HG02763 (cell line): ENCODE results near the gene INAVA.
"Not testable (repeated sequence)": the region's sequence is repeated elsewhere in the genome, so short reads cannot be mapped to it uniquely, and the experiment has no call there.

ENCODE experiments used
- ATAC-seq: cut with Tn5 transposase; IDR thresholded peaks from one replicate; pipeline ENCODE4 v1.9.1; 2021; ENCODE audit warnings: mild to moderate bottlenecking, moderate library complexity; ENCODE audit not compliant: unreplicated experiment

Gene INAVA

DNA sequence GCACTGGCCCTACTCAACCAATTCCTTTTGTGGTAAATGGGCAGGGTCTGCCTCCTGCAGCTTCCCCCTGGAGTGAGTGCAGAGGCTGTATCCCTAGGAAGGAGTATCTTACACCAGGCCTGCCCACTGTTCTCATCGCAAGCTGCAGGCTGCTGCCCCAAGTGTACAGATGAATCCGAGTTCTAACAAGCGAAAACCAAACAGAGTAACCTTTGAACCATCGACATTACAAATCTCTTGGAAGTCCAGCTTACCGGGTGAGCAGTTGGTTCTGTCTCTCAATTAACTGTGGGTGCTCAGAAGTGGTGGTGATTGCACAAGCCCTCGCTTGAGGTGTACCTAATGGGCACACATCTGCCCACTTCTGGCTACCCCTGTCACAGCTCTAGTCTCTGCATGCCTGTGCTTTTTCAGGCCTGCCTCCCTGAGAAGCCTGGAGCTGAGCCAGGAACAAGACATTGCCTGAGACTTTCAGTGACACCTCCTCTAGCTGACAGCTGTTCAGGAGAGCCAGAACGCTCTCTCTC, 22.7 kb downstream of the INAVA start:
- ATAC-seq, result no peak

GRCh38 chr1:200918006-200918405, 23.3 kb downstream of the INAVA start:
- no peak for ATAC-seq

GRCh38 chr1:200919386-200919785, 24.7 kb downstream of the INAVA start:
- no peak for ATAC-seq

- no peak for ATAC-seq
Measured at GRCh38 chr1:200921571-200922110, 26.9 kb downstream of the INAVA start.

GRCh38 chr1:200922406-200922805, 27.7 kb downstream of the INAVA start:
- ATAC-seq, result no peak

- no peak for ATAC-seq
Measured at GRCh38 chr1:200923601-200924000, 28.9 kb downstream of the INAVA start.

- no peak for ATAC-seq
Measured at GRCh38 chr1:200925831-200926230, 31.1 kb downstream of the INAVA start.

DNA sequence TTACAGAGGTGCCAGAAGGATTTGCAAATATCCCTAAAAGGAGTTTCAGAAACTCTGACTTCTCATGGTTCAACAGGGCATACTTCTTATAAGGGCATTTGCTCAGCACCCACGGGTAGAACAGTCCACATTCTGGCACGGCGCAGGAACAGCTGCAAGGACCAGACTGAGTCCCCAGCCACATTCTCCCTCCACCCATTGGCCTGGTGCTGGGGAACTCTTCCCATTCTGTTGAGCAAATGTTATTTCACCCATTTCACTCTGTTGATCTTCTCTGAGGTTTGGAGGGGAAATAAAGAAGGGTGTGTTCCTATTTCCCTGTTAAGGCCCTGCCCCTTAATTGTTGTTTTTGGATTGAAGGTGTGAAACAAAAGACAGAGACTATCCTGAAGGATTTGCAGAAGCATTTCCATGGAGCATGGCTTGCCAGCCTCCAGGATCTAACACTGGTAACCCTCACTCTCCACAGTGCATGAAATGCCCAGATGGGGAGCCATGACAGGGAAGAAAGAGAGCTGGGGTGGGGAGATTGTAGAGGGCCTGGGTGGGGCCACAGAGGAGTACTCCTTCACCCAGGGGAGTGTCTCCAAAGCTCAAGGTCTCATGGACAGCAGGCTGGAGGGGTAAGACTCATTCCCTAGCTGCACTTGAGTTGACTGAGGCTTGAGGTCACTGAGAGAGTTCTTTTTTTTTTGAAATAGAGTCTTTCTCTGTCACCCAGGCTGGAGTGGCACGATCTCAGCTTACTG, 35.0 kb downstream of the INAVA start:
- no peak for ATAC-seq

DNA sequence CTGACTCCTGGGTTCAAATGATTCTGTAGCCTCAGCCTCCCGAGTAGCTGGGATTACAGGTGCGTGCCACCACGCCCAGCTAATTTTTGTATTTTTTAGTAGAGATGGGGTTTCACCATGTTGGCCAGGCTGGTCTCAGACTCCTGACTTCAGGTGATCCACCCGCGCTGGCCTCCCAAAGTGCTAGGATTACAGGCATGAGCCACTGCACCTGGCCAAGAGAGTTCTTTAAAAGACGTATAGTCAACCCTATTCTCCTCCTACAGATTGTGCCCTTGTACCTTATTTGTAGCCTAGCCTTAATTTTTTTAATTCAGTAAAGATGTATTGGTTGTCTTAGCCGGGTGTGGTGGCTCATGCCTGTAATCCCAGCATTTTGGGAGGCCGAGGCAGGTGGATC, 35.6 kb downstream of the INAVA start:
- not testable (repeated sequence) for ATAC-seq

DNA sequence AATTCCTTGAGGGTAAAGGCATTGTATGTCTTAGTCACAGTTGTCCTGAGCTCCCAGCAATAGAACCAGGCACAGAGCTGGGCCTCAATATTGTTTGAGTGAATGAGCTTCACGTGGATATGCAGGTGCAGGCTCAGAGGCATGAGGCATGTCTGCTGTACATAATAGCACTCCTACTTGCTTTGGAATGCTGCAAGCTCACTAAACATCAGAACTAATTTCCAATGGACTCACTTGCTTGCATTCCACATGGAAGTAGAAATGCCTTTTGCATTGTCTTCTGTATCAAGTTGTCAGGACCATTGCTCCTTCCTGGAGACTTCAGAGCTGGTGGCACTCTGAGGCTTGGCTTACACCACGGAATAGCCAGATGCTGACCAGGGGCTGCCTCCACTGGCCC, 37.1 kb downstream of the INAVA start:
- ATAC-seq, result no peak

DNA sequence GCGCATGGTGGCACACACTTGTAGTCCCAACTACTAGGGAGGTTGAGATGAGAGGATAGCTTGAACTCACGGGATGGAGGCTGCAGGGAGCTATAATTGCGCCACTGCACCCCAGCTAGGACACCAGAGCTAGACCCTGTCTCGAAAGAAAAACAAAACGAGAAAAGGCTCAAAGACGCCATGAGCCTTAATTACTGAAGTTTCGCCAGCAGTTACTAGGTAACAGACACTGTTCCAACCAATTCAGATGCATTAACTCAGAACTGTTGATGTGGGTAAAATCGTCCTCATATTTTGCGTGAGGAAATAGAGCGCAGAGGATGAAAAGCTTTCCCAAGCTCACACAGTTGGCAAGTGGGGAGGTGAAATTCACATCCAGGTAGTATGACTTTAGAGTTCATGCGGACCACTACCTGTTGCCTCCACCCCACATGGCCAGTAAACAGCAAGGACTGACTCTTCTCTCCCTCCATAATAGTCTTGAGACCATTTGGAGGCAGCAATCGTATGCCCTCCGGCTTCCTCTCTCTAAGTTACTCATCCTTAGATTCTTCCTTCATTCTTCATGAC, 40.1 kb downstream of the INAVA start:
- ATAC-seq, result no peak

DNA sequence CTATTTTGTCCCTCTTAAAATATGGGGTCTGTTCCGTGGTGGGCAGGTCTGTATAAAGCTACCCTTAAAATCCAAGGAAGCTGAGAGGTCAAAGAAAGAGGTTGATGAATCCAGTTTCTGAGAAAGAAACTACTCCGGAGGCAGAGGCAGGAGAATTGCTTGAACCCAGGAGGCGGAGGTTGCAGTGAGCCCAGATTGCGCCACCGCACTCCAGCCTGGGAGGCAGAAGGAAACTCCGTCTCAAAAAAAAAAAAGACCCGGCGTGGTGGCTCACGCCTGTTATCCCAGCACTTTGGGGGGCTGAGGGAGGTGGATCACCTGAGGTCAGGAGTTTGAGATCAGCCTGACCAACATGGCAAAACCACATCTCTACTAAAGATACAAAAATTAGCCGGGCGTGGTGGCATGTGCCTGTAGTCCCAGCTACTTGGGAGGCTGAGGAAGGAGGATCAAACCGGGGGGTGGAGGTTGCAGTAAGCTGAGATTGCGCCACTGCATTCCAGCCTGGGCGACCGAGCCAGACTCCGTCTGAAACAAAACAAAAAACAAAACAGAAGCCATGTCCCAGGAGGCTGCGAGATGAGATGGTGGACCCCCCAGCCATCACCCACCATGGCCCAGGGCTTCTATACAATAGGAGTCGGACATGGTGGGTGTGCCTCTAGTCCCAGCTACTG, 40.7 kb downstream of the INAVA start:
- ATAC-seq, result not testable (repeated sequence)

- ATAC-seq, result no peak
Measured at GRCh38 chr1:200938955-200939354, 44.3 kb downstream of the INAVA start.

DNA sequence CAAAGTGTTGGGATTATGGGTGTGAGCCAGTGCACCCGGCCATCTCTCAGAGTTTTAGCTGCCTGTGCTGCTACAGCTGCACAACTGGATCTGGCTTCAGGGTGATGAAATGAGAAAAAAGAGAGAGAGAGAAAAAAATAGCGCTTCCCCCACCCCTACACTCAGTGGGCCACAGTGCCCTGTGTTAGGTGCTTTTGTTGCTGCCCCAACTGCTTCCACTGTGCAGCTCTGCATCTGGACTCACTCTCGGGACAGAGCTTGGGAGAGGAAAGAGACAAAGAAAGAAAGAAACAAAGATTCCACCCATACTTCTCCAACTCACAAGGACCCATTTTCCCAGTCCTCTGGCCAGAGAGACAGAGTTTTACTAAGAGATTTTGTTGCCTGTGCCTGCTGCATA, 50.4 kb downstream of the INAVA start:
- ATAC-seq, result no peak

DNA sequence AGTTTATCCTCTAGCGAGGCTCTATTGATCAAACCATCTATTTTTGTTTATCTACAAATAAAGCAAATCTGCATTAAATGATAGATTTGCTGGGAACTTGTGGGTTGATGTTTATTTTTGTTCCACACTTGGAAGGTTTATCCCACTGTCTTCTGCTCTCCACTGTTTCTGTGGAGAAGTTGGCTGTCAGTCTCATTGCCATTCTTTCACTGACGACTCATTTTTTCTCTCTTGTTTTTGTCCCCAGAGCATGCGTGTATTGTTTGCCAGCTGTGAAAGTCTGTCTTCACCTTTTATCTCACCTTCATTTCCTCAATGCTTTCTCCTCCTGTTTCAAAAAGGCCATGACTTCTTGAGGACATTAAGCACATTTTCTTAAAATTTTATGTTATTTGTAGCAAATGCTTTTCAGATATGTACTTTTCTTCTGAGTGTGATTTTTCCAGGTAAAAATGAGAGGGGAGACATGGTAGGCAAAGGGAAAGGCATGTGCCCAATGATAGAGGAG, 52.4 kb downstream of the INAVA start:
- no peak for ATAC-seq

DNA sequence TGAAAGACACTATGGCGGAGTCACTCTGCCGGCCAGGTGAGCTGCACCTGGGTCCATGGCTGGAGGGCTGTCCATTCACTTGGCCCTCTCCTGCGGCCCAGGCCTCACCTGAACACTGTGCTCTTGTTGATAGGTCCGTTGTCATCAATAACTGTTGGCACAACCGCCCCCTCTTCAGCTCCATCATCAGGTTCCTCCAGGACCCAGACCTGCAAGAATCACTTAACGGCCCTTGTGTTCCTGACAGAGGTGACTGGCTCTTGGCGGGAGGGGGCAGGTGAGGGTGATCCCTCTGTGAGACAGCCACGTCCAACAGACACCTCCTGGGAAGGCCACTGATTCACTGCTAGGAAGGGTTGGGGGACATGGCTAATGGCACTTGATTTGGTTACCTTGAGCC, 54.9 kb downstream of the INAVA start:
- no peak for ATAC-seq

DNA sequence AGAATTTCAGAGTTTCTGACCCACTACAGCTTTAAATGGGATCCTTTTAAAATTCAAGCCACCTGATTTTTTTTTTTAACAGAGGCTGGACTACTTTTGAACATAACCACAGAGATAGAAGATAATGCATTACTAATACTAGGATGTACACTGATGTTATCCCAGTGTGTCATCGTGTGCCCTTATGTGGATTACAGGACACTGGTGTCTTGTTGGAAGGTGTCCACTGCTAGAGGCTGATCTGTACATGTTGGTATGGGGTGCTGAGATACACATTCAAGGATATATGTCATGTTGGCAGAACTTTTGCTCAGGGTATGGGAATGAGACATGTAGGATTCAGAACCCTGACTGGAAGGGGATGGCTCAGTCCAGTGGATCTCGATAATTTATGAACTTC, 56.3 kb downstream of the INAVA start:
- ATAC-seq, result no peak

- no peak for ATAC-seq
Measured at GRCh38 chr1:200954434-200954833, 59.7 kb downstream of the INAVA start.

DNA sequence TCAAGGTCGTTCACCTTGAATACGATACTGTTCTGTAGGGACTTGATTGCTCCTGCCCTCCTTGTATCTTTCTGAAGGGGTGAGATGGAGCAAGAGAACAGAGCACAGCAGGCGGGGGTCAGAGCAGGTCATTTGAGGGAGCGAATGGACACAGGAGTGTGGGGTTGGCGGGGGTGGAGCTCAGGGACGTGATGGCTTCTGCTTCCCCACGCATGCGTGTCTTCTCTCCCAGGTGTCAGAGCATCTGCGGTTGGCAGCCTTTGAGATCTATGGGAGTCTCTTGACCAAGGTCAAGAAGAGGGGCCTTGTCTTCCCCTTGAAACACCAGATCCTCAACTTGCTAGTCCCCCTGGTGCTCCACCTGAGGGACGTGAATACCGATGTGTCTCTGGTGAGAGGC, 63.9 kb downstream of the INAVA start:
- ATAC-seq, result no peak

DNA sequence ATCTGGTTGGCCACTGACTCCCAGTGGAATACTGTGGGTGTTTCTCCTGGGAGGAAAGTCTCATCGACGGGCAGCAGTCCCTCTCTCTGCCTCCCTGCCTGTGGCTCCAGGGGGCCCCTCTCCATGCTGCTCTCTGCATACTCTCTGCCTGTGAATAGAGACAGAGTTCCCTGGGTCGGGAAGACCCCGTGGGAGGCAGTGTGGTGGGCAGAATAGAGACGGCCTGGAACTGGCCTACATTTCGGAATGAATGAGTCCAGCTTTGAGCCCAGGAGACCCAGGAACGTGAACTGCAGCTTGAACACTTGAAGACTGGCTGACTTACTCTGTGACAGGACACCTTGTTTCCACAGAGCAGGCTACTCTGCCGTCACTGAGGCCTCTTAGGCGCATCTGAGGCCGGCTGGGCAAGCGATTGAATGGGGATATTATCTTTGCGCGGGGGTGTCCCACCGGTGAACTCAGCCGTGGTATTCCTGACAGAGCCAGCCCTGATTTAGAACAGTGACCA, 64.8 kb downstream of the INAVA start:
- no peak for ATAC-seq

DNA sequence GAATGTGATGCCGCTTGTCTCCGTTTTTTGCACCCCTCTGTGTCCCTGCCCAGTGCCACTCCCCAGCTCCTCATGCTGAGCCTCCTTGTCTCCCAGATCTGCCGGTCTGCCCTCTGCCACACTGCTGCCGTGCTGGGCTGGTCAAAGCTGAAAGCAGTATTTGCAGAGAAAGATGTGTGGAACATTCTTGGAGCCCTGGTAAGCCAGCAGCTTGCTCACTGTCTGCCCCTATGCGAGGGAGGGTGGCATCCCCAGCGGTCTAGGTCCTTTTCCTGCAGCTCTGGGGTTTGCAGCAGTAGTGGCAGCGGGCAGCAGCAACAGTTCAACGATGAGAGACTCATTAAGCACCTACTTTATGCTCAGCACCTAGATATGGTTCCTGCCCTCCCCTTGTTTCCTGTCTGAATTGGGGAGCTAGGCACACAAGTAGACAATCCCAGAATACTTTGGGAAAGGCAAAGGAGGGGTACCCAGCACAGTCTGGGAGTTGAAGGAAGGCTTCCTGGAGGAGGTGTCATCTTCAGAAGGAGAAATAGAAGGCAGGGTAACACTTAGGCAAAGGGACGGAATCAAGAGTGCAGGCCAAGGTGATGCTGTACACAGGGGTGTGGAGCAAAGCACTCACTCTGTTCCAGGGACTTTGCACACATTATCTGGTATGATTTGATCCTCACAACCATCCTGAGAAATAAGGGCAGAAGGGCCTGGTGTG, 65.7 kb downstream of the INAVA start:
- no peak for ATAC-seq
